Measurements from ENCODE around the gene STYK1. TPM values are rescaled to one million over a fixed set of nuclear protein-coding genes. Genes with fewer than 3 reads are reported as not detected.

The STYK1 gene
- total and polyA plus RNA-seq, 9 of the 15 experiments (the other 6 are each of a cell fraction or from before 2014, with no cell fraction given): 0.31 to 1.8 (median 0.64) TPM

- peaks cover 27% of the 10 kb centered on the region for H3K79me2 ChIP-seq (ENCODE audit: control insufficient read depth, insufficient read depth, low read length)
- in situ Hi-C loops (cut with MboI) (no loop called here), intact Hi-C loops (cut with micrococcal nuclease) (no loop called here)
- WGBS (ENCODE audit: insufficient coverage, low coverage, missing lambda C conversion rate): 24% methylated on average over 4 of the region's 4 CpGs
- peak overlapping the region; percentile 95 for H2AFZ ChIP-seq (ENCODE audit: low read depth, low read length)
- peak overlapping the region in 1 of 2 experiments; percentile 95; a peak in 2 of 4 replicates for H3K9ac ChIP-seq (ENCODE audit: insufficient read depth in 1 of 2, low read depth in 2 of 2, low read length in 2 of 2)
- TF ChIP-seq PRDM10 (IDR thresholded peaks at IDR 0.05; ENCODE audit: partially characterized antibody) (peak; percentile 81), ELK1 (CRISPR knock-in tag; IDR thresholded peaks at IDR 0.05) (no peak)
- H3K36me3 ChIP-seq (ENCODE audit: control insufficient read depth, insufficient read depth, low read length): peaks cover 31% of the 10 kb centered on the region; the same call in 2 of the 3 replicates
- BruUV-seq (replicated peaks): no TSS peak
- peak; percentile 15 for ATAC-seq
- no peaks in the 10 kb centered on the region for H3K9me1 ChIP-seq (ENCODE audit: control insufficient read depth, insufficient read depth, low read length)
- no peaks in the 10 kb centered on the region for H3K27me3 ChIP-seq (ENCODE audit: control insufficient read depth in 2 of 2, insufficient read depth in 2 of 2, low read length in 2 of 2)
- H4K20me1 ChIP-seq (replicated peaks; ENCODE audit: control insufficient read depth, insufficient read depth, low read length): no peaks in the 10 kb centered on the region
- CTCF ChIA-PET (ENCODE audit: low intra/inter-chr PET ratio): no interaction called here
- H3K4me3 ChIP-seq: peak overlapping the region; percentile 73
- peak overlapping the region; percentile 91 for H3K4me2 ChIP-seq (ENCODE audit: insufficient read depth, low read length)
- peak overlapping the region; percentile 95 for H3K27ac ChIP-seq (ENCODE audit: extremely low read depth, low read depth, low read length)
- FAIRE-seq: no peak
- H3K9me3 ChIP-seq (replicated peaks; ENCODE audit: control insufficient read depth, insufficient read depth, low read depth, low read length): no peaks in the 10 kb centered on the region
- DNase-seq (ENCODE audit: extremely low read depth in 1 of 4, low spot score in 3 of 4): no peak
- POLR2A ChIA-PET: interaction anchor here (0.5 to 1.2 kb wide), 2 partner anchors 126 to 242 kb away, joined by 3 to 5 read pairs; no protein-coding TSS in a partner anchor
- H3K4me1 ChIP-seq (replicated peaks in 1 of 2; ENCODE audit: control insufficient read depth in 2 of 2, insufficient read depth in 2 of 2, low read length in 2 of 2): peaks cover 0 to 11% of the 10 kb centered on the region in 2 experiments; a peak in 3 of 5 replicates
Measured at GRCh38 chr12:10614056-10614370, 59.8 kb downstream of the STYK1 start.

All from K562 (cell line).